ENCODE measurements around the gene GAMT. TPM values are rescaled to one million over a fixed set of nuclear protein-coding genes. Genes with fewer than 3 reads are reported as not detected.

The GAMT gene
- total RNA-seq, 4 donors from 2014 or later: 27.8 to 40.3 (median 34.0) TPM

GRCh38 chr19:1389033-1389940, 12.1 kb downstream of the GAMT start:
- peaks cover 39% of the 10 kb centered on the region for H3K4me1 ChIP-seq
- WGBS: 87% methylated on average over 39 of the region's 39 CpGs

GRCh38 chr19:1388637-1389026, 12.7 kb downstream of the GAMT start:
- 89% methylated on average over 3 of the region's 17 CpGs for WGBS
- peaks cover 56% of the 10 kb centered on the region for H3K36me3 ChIP-seq
- DNase-seq (ENCODE audit: low spot score in 2 of 2): no peak
- no peak overlapping the region for H3K27ac ChIP-seq
- TF ChIP-seq EP300 (IDR thresholded peaks at IDR 0.05): no peak
- TF ChIP-seq POLR2AphosphoS5 (IDR thresholded peaks at IDR 0.05): no peak
- TF ChIP-seq CTCF (IDR thresholded peaks at IDR 0.05): no peak
- no peak for TF ChIP-seq POLR2A (IDR thresholded peaks at IDR 0.05)
- H3K27me3 ChIP-seq: no peaks in the 10 kb centered on the region
- H3K4me3 ChIP-seq: no peak overlapping the region
- no peaks in the 10 kb centered on the region for H3K9me3 ChIP-seq
- peaks cover 36% of the 10 kb centered on the region for H3K4me1 ChIP-seq

More at GRCh38 chr19:1389033-1389940, 12.1 kb downstream of the GAMT start:
- H3K36me3 ChIP-seq: peaks cover 62% of the 10 kb centered on the region
- H3K9me3 ChIP-seq: no peaks in the 10 kb centered on the region
- no peaks in the 10 kb centered on the region for H3K27me3 ChIP-seq
- no peak for DNase-seq (ENCODE audit: low spot score in 2 of 2)
- H3K27ac ChIP-seq: no peak overlapping the region
- no peak overlapping the region for H3K4me3 ChIP-seq
- TF ChIP-seq CTCF (IDR thresholded peaks at IDR 0.05): no peak
- TF ChIP-seq EP300 (IDR thresholded peaks at IDR 0.05): no peak
- TF ChIP-seq POLR2A (IDR thresholded peaks at IDR 0.05): no peak
- no peak for TF ChIP-seq POLR2AphosphoS5 (IDR thresholded peaks at IDR 0.05)

GRCh38 chr19:1387684-1388636, 13.4 kb downstream of the GAMT start:
- WGBS: 91% methylated on average over 14 of the region's 45 CpGs
- no peak for DNase-seq (ENCODE audit: low spot score in 2 of 2)
- no peak for TF ChIP-seq CTCF (IDR thresholded peaks at IDR 0.05)
- no peak for TF ChIP-seq POLR2A (IDR thresholded peaks at IDR 0.05)
- no peak for TF ChIP-seq POLR2AphosphoS5 (IDR thresholded peaks at IDR 0.05)
- no peak overlapping the region for H3K4me3 ChIP-seq
- no peaks in the 10 kb centered on the region for H3K27me3 ChIP-seq
- no peaks in the 10 kb centered on the region for H3K9me3 ChIP-seq
- H3K4me1 ChIP-seq: peaks cover 36% of the 10 kb centered on the region
- H3K36me3 ChIP-seq: peaks cover 50% of the 10 kb centered on the region
- H3K27ac ChIP-seq: no peak overlapping the region

DNA sequence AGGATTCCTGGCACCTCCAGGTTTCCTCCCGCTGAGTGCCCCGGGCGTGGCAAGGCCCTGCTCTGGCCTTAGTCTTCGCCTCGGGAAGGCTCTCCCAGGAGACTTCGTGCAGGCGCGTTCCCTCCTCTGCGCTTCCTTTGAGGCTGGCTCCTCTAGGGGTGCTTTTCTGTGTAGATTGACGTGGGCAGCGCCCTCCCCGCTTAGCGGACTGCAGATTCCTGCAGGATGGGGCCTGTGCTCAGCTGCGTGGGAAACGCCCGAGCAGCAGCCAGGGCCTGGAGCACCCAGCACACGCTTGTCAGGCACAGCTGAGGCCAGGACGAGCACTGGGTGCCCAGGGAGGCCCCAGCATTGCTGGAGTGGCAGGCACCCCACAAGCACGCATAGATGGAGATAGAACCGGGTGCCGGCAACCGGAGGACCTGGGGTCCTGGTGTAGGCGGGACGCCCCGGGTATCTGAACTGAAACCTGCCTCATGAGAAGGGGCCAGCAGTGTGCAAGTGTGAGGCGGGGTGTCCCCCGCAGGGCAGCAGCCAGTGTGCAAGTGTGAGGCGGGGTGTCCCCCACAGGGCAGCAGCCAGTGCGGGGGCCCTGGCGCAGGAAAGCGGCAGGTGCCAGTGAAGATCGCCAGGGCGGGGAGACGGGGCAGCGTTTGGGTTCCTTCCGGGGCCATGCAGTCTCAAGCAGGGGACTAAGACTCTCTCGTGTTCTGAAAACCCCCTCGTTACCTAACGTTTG, 14.2 kb downstream of the GAMT start:
- TF ChIP-seq CTCF (IDR thresholded peaks at IDR 0.05) (no peak), POLR2A (IDR thresholded peaks at IDR 0.05) (no peak)
- DNase-seq (ENCODE audit: low spot score in 2 of 2): no peak
- H3K9me3 ChIP-seq: no peaks in the 10 kb centered on the region
- H3K4me3 ChIP-seq: no peak overlapping the region
- H3K27me3 ChIP-seq: no peaks in the 10 kb centered on the region
- peaks cover 41% of the 10 kb centered on the region for H3K36me3 ChIP-seq
- no peak overlapping the region for H3K27ac ChIP-seq
- H3K4me1 ChIP-seq: peaks cover 39% of the 10 kb centered on the region
- 52% methylated on average over 12 of the region's 39 CpGs for WGBS
